OCI-LY7 (cell line): Measurements from ENCODE around the gene SLIRP. TPM values are rescaled to one million over a fixed set of nuclear protein-coding genes. Genes with fewer than 3 reads are reported as not detected.
A peak's percentile ranks its signal among the peaks of the same experiment; 100 is the strongest.

Experiments
- BruUV-seq: library from RNA; stranded (reverse); fragments of 400-500 nt; replicated peaks from 2 replicates; lab custom pipeline; 2021; lab: Mats Ljungman, UMichigan
- CTCF ChIA-PET: fragments of 300-600 bp; sonication (Branson Sonifier 250); formaldehyde crosslinking; loops from one replicate; lab custom pipeline; 2022; ENCODE audit warnings: antibody characterized with exemption; ENCODE audit not compliant: unreplicated experiment; lab: Charles Lee
- POLR2A ChIA-PET: fragments of 300-600 bp; sonication (Branson Sonifier 250); formaldehyde crosslinking; loops from one replicate; lab custom pipeline; 2022; ENCODE audit warnings: antibody characterized with exemption; lab: Charles Lee
- DNase-seq: peaks from one replicate; pipeline ENCODE4 v3.0.0-alpha.2; 2015; ENCODE audit warnings: low spot score
- H2AFZ ChIP-seq: fragments of 200-600 bp; sonication (generic), shearing (Covaris generic); 2 replicates; pipeline ENCODE4 v1.6.1; 2014; ENCODE audit warnings: mild to moderate bottlenecking, antibody characterized with exemption, low read length, moderate library complexity
- H3K27ac ChIP-seq: fragments of 200-600 bp; sonication (generic); 2 replicates; pipeline ENCODE4 v1.5.1; 2014; ENCODE audit warnings: mixed run types, low read depth, mild to moderate bottlenecking, moderate library complexity, low read length, inconsistent platforms; ENCODE audit not compliant: poor library complexity, severe bottlenecking
- H3K36me3 ChIP-seq: fragments of 200-600 bp; sonication (generic); 2 replicates; pipeline ENCODE4 v1.6.1; 2014; ENCODE audit warnings: mild to moderate bottlenecking, antibody characterized with exemption, low read length, moderate library complexity, mixed read lengths; ENCODE audit not compliant: insufficient read depth
- H3K4me1 ChIP-seq: fragments of 200-600 bp; sonication (generic); 2 replicates; pipeline ENCODE4 v1.5.1; 2014; ENCODE audit warnings: mild to moderate bottlenecking, low read length; ENCODE audit not compliant: insufficient read depth, poor library complexity, severe bottlenecking
- H3K4me2 ChIP-seq: fragments of 200-600 bp; sonication (generic); 2 replicates; pipeline ENCODE4 v1.6.1; 2014; ENCODE audit warnings: mild to moderate bottlenecking, low read length
- H3K4me3 ChIP-seq: fragments of 200-600 bp; sonication (generic); 2 replicates; pipeline ENCODE4 v1.5.1; 2014; ENCODE audit warnings: mild to moderate bottlenecking, low read depth, low read length; ENCODE audit not compliant: poor library complexity, severe bottlenecking
- H3K79me2 ChIP-seq: fragments of 200-600 bp; sonication (generic); 2 replicates; pipeline ENCODE4 v1.6.1; 2016; ENCODE audit warnings: low read depth, mild to moderate bottlenecking, low read length, moderate library complexity, mixed read lengths; ENCODE audit not compliant: insufficient read depth
- H3K9me2 ChIP-seq: fragments of 200-600 bp; sonication (generic); 2 replicates; pipeline ENCODE4 v1.6.1; 2016; ENCODE audit warnings: mild to moderate bottlenecking, low read length, mixed read lengths; ENCODE audit not compliant: insufficient read depth
- H3K9me3 ChIP-seq: fragments of 200-600 bp; sonication (generic); 2 replicates; pipeline ENCODE4 v1.6.1; 2014; ENCODE audit warnings: mild to moderate bottlenecking, mixed run types, low read length, mixed read lengths
- H4K20me1 ChIP-seq: fragments of 200-600 bp; sonication (generic); 2 replicates; pipeline ENCODE4 v1.6.1; 2014; ENCODE audit warnings: mild to moderate bottlenecking, antibody characterized with exemption, low read length, moderate library complexity, mixed read lengths; ENCODE audit not compliant: insufficient read depth
- CTCF ChIP-seq: fragments of 200-600 bp; sonication (generic); conservative IDR thresholded peaks from 2 replicates; pipeline ENCODE4 v1.5.1; 2014; ENCODE audit warnings: mild to moderate bottlenecking, antibody characterized with exemption, low read length, moderate library complexity, mixed read lengths
- EZH2phosphoT487 ChIP-seq: fragments of 200-600 bp; sonication (generic); IDR thresholded peaks from 2 replicates; pipeline ENCODE4 v1.6.1; 2018; ENCODE audit warnings: low read depth, borderline replicate concordance, mild to moderate bottlenecking, mixed run types, antibody characterized with exemption, low read length, moderate library complexity, mixed read lengths
- intact Hi-C: fragments of 100-400 bp; cut with micrococcal nuclease; formaldehyde crosslinking; loops from one replicate; pipeline ENCODE4 v1.10.0; 2022; ENCODE audit not compliant: unreplicated experiment
- total RNA-seq, 2 experiments: library from RNA; depleted of rRNA in 1 of 2; stranded (reverse); fragments of >200 nt in 1 of 2; shearing (Covaris generic) in 1 of 2; gene quantifications; 2 replicates each; pipeline ENCODE4 v1.2.3, GENCODE V29; 2014 to 2022

The SLIRP gene
- total RNA-seq, 2 experiments from 2014 or later = 147 to 159 TPM

- H2AFZ ChIP-seq = no peak overlapping the region
- BruUV-seq = TSS peak; percentile 2
- H3K36me3 ChIP-seq = peaks cover 91% of the 10 kb centered on the region
- no peak overlapping the region for H3K4me3 ChIP-seq
- DNase-seq = no peak
- peaks cover 15% of the 10 kb centered on the region; the same call in 1 of the 2 replicates for H4K20me1 ChIP-seq
- CTCF ChIA-PET = no interaction called here
- POLR2A ChIA-PET = interaction anchor here (1.0 to 1.9 kb wide), 4 partner anchors 9 to 47 kb away, joined by 4 to 10 read pairs (median 4); no protein-coding TSS in a partner anchor
- intact Hi-C loops = no loop called here
- TF ChIP-seq EZH2phosphoT487 (no peak), CTCF (no peak)
- H3K4me1 ChIP-seq = no peaks in the 10 kb centered on the region
- no peaks in the 10 kb centered on the region for H3K9me2 ChIP-seq
- no peak overlapping the region for H3K4me2 ChIP-seq
- peaks cover 58% of the 10 kb centered on the region for H3K79me2 ChIP-seq
- no peak overlapping the region for H3K27ac ChIP-seq
- H3K9me3 ChIP-seq = no peaks in the 10 kb centered on the region
Measured at GRCh38 chr14:77752799-77753516, 45.1 kb downstream of the SLIRP start.

GRCh38 chr14:77760381-77761204 is 52.7 kb downstream of the SLIRP start, which contains the start of gene SNW1:
Gene SNW1, minus strand, starts transcription at chr14:77761156. Its CDS starts 29 bp downstream, at chr14:77761127.
- peaks cover 37% of the 10 kb centered on the region for H3K36me3 ChIP-seq
- H3K9me2 ChIP-seq = no peaks in the 10 kb centered on the region
- peaks cover 15% of the 10 kb centered on the region; the same call in 1 of the 2 replicates for H4K20me1 ChIP-seq
- intact Hi-C loops = loop anchor here (2.0 kb wide), 1 partner anchor 40 kb away; the partner anchor contains the start of gene ADCK1
- peaks cover 51% of the 10 kb centered on the region for H3K79me2 ChIP-seq
- POLR2A ChIA-PET = interaction anchor here (0.5 to 1.9 kb wide), 7 partner anchors 8 to 579 kb away, joined by 3 to 10 read pairs (median 4); partner anchors contain the start of gene TMEM63C
- TF ChIP-seq EZH2phosphoT487 = no peak
- TF ChIP-seq CTCF = 0 out of 2 replicates have a peak, but pooled peaks have one; percentile 16
- BruUV-seq = TSS peak; percentile 80
- H3K9me3 ChIP-seq = no peaks in the 10 kb centered on the region
- H3K4me3 ChIP-seq = peak within 1 kb of the TSS; percentile 92
- DNase-seq = peak; percentile 96
- peaks cover 22% of the 10 kb centered on the region for H3K4me1 ChIP-seq
- peak within 1 kb of the TSS; percentile 68 for H3K27ac ChIP-seq
- H2AFZ ChIP-seq = peak within 1 kb of the TSS; percentile 99
- peak within 1 kb of the TSS; percentile 84 for H3K4me2 ChIP-seq
- CTCF ChIA-PET = no interaction called here
